Measurements from ENCODE around the gene SDHAF1.
"Not testable (repeated sequence)": the region's sequence is repeated elsewhere in the genome, so short reads cannot be mapped to it uniquely, and the experiment has no call there.

SDHAF1 gene

GRCh38 chr19:35995048-35995993 lies at the start of gene SDHAF1:
Gene SDHAF1 (plus strand): TSS chr19:35995188. CDS start chr19:35995275, 87 bp downstream.
- peak; percentile 87 to 98 (median 94) for DNase-seq (ENCODE audit: low read depth in 3 of 3)

GRCh38 chr19:35946203-35946602 lies 48.8 kb upstream of the SDHAF1 start:
- no peak for DNase-seq (ENCODE audit: low read depth in 3 of 3)

- DNase-seq (ENCODE audit: low read depth in 3 of 3): no peak
These were observed 45.9 kb upstream of the SDHAF1 start for GRCh38 chr19:35949131-35949530.

- no peak for DNase-seq (ENCODE audit: low read depth in 3 of 3)
These were observed 38.9 kb upstream of the SDHAF1 start for GRCh38 chr19:35955881-35956634.

GRCh38 chr19:35957411-35957810 lies 37.6 kb upstream of the SDHAF1 start:
- DNase-seq (ENCODE audit: low read depth in 3 of 3): not testable (repeated sequence)

GRCh38 chr19:35958660-35959039 lies 36.3 kb upstream of the SDHAF1 start:
- no peak for DNase-seq (ENCODE audit: low read depth in 3 of 3)

GRCh38 chr19:35959040-35959967 lies 35.7 kb upstream of the SDHAF1 start:
- peak; percentile 45 to 74 (median 55) for DNase-seq (ENCODE audit: low read depth in 3 of 3)

- DNase-seq (ENCODE audit: low read depth in 3 of 3): no peak
These were observed 35.0 kb upstream of the SDHAF1 start for GRCh38 chr19:35959968-35960320.

- no peak for DNase-seq (ENCODE audit: low read depth in 3 of 3)
These were observed 34.5 kb upstream of the SDHAF1 start for GRCh38 chr19:35960432-35960972.

GRCh38 chr19:35963514-35963913 lies 31.5 kb upstream of the SDHAF1 start:
- DNase-seq (ENCODE audit: low read depth in 3 of 3): peak in 1 of 3 experiments; percentile 25

GRCh38 chr19:35966771-35967170 lies 28.2 kb upstream of the SDHAF1 start:
- DNase-seq (ENCODE audit: low read depth in 3 of 3): no peak

GRCh38 chr19:35973487-35973886 lies 21.5 kb upstream of the SDHAF1 start:
- no peak for DNase-seq (ENCODE audit: low read depth in 3 of 3)

- no peak for DNase-seq (ENCODE audit: low read depth in 3 of 3)
These were observed 19.3 kb upstream of the SDHAF1 start for GRCh38 chr19:35975608-35976214.

- no peak for DNase-seq (ENCODE audit: low read depth in 3 of 3)
These were observed 17.4 kb upstream of the SDHAF1 start for GRCh38 chr19:35977446-35978222.

- no peak for DNase-seq (ENCODE audit: low read depth in 3 of 3)
These were observed 16.7 kb upstream of the SDHAF1 start for GRCh38 chr19:35978271-35978670.

GRCh38 chr19:35978832-35979365 lies 16.1 kb upstream of the SDHAF1 start:
- no peak for DNase-seq (ENCODE audit: low read depth in 3 of 3)

- DNase-seq (ENCODE audit: low read depth in 3 of 3): not testable (repeated sequence)
These were observed 14.0 kb upstream of the SDHAF1 start for GRCh38 chr19:35980997-35981396.

- no peak for DNase-seq (ENCODE audit: low read depth in 3 of 3)
These were observed 11.8 kb upstream of the SDHAF1 start for GRCh38 chr19:35983177-35983576.

- no peak for DNase-seq (ENCODE audit: low read depth in 3 of 3)
These were observed 8.9 kb upstream of the SDHAF1 start for GRCh38 chr19:35986111-35986510.
